DOHH2 (cell line): ENCODE data around the gene CCL2.

Experiments
- H3F3A ChIP-seq: fragments of 200-600 bp; sonication (generic), shearing (Covaris generic); 2 replicates; pipeline ENCODE4 v1.6.0; 2016; ENCODE audit warnings: antibody characterized with exemption, mild to moderate bottlenecking; ENCODE audit not compliant: control insufficient read depth, insufficient read depth
- H3K27ac ChIP-seq: fragments of 200-600 bp; sonication (generic); 2 replicates; pipeline ENCODE4 v1.5.1; 2014; ENCODE audit warnings: low read depth, mild to moderate bottlenecking, low read length, moderate library complexity
- H3K27me3 ChIP-seq: fragments of 200-600 bp; sonication (generic); 2 replicates; pipeline ENCODE4 v1.6.1; 2014; ENCODE audit warnings: mild to moderate bottlenecking, low read length, mixed read lengths; ENCODE audit not compliant: control insufficient read depth
- H3K36me3 ChIP-seq: fragments of 200-600 bp; sonication (generic); 2 replicates; pipeline ENCODE4 v1.6.1; 2014; ENCODE audit warnings: mild to moderate bottlenecking, low read length, moderate library complexity, mixed read lengths; ENCODE audit not compliant: control insufficient read depth
- H3K4me1 ChIP-seq: fragments of 200-600 bp; sonication (generic); 2 replicates; pipeline ENCODE4 v1.6.1; 2014; ENCODE audit warnings: mild to moderate bottlenecking, low read length, mixed read lengths; ENCODE audit not compliant: control insufficient read depth
- H3K4me2 ChIP-seq: fragments of 200-600 bp; sonication (generic); 2 replicates; pipeline ENCODE4 v1.6.0; 2014; ENCODE audit warnings: mild to moderate bottlenecking, low read length, moderate library complexity
- H3K4me3 ChIP-seq: fragments of 200-600 bp; sonication (generic); 2 replicates; pipeline ENCODE4 v1.5.1; 2014; ENCODE audit warnings: mild to moderate bottlenecking, low read length, mixed read lengths
- H3K79me2 ChIP-seq: fragments of 200-600 bp; sonication (generic); 2 replicates; pipeline ENCODE4 v1.6.1; 2014; ENCODE audit warnings: mild to moderate bottlenecking, low read length, mixed read lengths; ENCODE audit not compliant: control insufficient read depth
- H3K9me2 ChIP-seq: fragments of 200-600 bp; sonication (generic); replicated peaks from 2 replicates; pipeline ENCODE4 v1.6.1; 2014; ENCODE audit warnings: mild to moderate bottlenecking, low read length, mixed read lengths; ENCODE audit not compliant: control insufficient read depth
- H3K9me3 ChIP-seq: fragments of 200-600 bp; sonication (generic); 2 replicates; pipeline ENCODE4 v1.6.1; 2014; ENCODE audit warnings: antibody characterized with exemption, low read length, mixed read lengths; ENCODE audit not compliant: control insufficient read depth, insufficient read depth
- H4K20me1 ChIP-seq: fragments of 200-600 bp; sonication (generic); 2 replicates; pipeline ENCODE4 v1.6.0; 2014; ENCODE audit warnings: low read depth, mild to moderate bottlenecking, antibody characterized with exemption, low read length, moderate library complexity; ENCODE audit not compliant: control insufficient read depth, insufficient read depth
- CTCF ChIP-seq: fragments of 200-600 bp; sonication (generic); IDR thresholded peaks from one replicate; pipeline ENCODE4 v1.5.1; 2014; ENCODE audit warnings: antibody characterized with exemption, mild to moderate bottlenecking, low read depth, low read length; ENCODE audit not compliant: poor library complexity, severe bottlenecking
- EZH2phosphoT487 ChIP-seq: fragments of 200-600 bp; sonication (generic); IDR thresholded peaks from 2 replicates; pipeline ENCODE4 v1.6.1; 2017; ENCODE audit warnings: borderline replicate concordance, mild to moderate bottlenecking, antibody characterized with exemption, low read length, moderate library complexity, mixed read lengths

Gene CCL2

GRCh38 chr17:34249478-34249877 is 5.6 kb upstream of the CCL2 start:
- TF ChIP-seq EZH2phosphoT487 (no peak), CTCF (no peak)
- Histone ChIP-seq H4K20me1 (no peaks in the 10 kb centered on the region), H3K36me3 (no peaks in the 10 kb centered on the region), H3K79me2 (no peaks in the 10 kb centered on the region), H3K27ac (no peak overlapping the region), H3K4me1 (no peaks in the 10 kb centered on the region), H3K4me2 (no peak overlapping the region), H3K9me2 (no peaks in the 10 kb centered on the region), H3K27me3 (peaks cover 2% of the 10 kb centered on the region; the same call in 1 of the 2 replicates), H3F3A (no peaks in the 10 kb centered on the region), H3K4me3 (no peak overlapping the region), H3K9me3 (no peaks in the 10 kb centered on the region)

DNA sequence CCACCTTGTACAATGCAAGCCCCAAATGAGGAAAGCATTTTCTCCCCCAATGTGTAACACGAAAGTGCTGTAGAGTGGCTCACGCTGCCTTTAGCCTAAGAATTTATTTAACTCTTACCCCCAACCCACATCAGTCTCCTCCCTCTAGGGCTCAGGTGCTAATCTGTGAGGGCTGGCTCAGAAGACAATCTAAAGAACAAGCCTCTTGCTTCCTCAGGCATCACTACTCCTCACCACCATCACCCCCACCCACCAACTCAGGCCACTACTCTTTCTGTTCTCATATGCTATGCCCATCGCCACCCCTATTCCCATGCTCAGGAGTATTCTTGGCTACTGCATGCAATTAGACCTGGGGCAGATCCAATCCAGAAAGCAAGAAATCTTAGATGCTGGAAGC is 3.9 kb upstream of the CCL2 start:
- Histone ChIP-seq H3K9me3 (no peaks in the 10 kb centered on the region), H4K20me1 (no peaks in the 10 kb centered on the region), H3K27me3 (peaks cover 2% of the 10 kb centered on the region; the same call in 1 of the 2 replicates), H3K27ac (no peak overlapping the region), H3K9me2 (no peaks in the 10 kb centered on the region), H3K36me3 (no peaks in the 10 kb centered on the region), H3K4me2 (no peak overlapping the region), H3F3A (no peaks in the 10 kb centered on the region), H3K79me2 (no peaks in the 10 kb centered on the region), H3K4me3 (no peak overlapping the region), H3K4me1 (no peaks in the 10 kb centered on the region)
- TF ChIP-seq EZH2phosphoT487 (no peak), CTCF (no peak)

DNA sequence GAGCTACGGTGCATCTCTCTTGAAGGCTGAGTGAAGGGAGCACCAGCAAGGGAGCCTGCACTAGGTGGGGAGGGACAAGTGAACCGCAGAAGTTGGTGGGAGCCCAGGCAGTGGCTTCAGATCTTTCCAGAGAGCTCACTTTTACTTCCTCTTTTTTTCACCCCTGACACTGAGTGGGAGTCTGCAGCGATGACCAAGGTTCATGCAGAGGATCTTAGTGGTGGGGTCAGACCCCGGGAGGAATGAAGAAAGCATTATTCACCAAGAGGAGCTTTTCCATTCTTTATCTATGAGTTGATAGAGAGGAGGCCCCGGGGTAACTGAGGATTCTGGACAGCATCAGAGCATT is 3.0 kb upstream of the CCL2 start:
- Histone ChIP-seq H3K79me2 (no peaks in the 10 kb centered on the region), H3K4me3 (no peak overlapping the region), H4K20me1 (no peaks in the 10 kb centered on the region), H3K4me2 (no peak overlapping the region), H3K36me3 (no peaks in the 10 kb centered on the region), H3K27me3 (peaks cover 2% of the 10 kb centered on the region; the same call in 1 of the 2 replicates), H3K27ac (no peak overlapping the region), H3K9me2 (no peaks in the 10 kb centered on the region), H3F3A (no peaks in the 10 kb centered on the region), H3K9me3 (no peaks in the 10 kb centered on the region), H3K4me1 (no peaks in the 10 kb centered on the region)
- TF ChIP-seq EZH2phosphoT487 = no peak
- no peak for TF ChIP-seq CTCF
